NAMALWA (cell line): ENCODE measurements around the gene MPHOSPH10.
"Not testable (repeated sequence)": the region's sequence is repeated elsewhere in the genome, so short reads cannot be mapped to it uniquely, and the experiment has no call there.

Experiments used
- DNase-seq: peaks from one replicate; pipeline ENCODE4 v3.0.0-alpha.2; 2015; ENCODE audit warnings: low spot score

The MPHOSPH10 gene, protein sequence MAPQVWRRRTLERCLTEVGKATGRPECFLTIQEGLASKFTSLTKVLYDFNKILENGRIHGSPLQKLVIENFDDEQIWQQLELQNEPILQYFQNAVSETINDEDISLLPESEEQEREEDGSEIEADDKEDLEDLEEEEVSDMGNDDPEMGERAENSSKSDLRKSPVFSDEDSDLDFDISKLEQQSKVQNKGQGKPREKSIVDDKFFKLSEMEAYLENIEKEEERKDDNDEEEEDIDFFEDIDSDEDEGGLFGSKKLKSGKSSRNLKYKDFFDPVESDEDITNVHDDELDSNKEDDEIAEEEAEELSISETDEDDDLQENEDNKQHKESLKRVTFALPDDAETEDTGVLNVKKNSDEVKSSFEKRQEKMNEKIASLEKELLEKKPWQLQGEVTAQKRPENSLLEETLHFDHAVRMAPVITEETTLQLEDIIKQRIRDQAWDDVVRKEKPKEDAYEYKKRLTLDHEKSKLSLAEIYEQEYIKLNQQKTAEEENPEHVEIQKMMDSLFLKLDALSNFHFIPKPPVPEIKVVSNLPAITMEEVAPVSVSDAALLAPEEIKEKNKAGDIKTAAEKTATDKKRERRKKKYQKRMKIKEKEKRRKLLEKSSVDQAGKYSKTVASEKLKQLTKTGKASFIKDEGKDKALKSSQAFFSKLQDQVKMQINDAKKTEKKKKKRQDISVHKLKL

DNA sequence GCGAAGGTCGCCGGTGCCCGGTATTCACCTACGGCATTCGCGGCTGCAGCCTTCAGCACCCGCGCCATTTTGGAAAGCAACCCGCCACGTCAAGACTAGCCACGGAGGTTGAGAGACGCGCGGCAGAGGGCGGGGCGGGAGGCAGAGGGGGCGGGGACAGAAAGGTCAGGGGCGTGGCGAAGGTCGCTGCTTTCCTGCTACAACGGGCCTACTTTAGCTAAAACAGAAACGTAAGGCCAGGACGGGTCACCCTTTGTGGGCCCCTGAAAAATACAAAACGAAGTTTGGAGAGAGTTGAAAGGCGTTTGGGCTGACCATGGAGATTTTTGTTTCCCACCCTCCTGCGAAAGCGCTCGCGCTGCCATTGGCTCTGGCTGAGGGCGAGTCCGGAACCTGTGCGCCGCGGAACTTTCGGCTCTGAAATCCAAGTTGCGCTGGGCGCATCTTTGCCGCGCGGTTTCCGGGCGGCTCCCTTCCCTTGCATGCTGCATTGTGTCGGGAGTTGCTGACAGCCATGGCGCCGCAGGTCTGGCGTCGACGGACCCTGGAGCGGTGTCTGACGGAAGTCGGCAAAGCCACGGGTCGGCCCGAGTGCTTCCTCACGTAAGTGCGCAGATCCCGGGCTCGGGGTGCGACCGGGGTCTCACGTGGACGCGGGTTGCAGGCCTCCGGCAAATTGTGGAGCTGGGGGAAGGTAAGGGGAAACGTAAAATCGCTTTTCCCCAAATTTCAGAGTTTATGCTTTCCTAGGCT is at the start of gene MPHOSPH10, which contains the start of gene MCEE:
TSS of gene MPHOSPH10 (plus strand) at position 483 of the 753 bp plus-strand sequence. CDS start at position 515, 32 bp downstream.
TSS of gene MCEE (minus strand) at position 78 of the 753 bp plus-strand sequence. CDS start at position 68, 10 bp downstream.
- peak; percentile 94 for DNase-seq

DNA sequence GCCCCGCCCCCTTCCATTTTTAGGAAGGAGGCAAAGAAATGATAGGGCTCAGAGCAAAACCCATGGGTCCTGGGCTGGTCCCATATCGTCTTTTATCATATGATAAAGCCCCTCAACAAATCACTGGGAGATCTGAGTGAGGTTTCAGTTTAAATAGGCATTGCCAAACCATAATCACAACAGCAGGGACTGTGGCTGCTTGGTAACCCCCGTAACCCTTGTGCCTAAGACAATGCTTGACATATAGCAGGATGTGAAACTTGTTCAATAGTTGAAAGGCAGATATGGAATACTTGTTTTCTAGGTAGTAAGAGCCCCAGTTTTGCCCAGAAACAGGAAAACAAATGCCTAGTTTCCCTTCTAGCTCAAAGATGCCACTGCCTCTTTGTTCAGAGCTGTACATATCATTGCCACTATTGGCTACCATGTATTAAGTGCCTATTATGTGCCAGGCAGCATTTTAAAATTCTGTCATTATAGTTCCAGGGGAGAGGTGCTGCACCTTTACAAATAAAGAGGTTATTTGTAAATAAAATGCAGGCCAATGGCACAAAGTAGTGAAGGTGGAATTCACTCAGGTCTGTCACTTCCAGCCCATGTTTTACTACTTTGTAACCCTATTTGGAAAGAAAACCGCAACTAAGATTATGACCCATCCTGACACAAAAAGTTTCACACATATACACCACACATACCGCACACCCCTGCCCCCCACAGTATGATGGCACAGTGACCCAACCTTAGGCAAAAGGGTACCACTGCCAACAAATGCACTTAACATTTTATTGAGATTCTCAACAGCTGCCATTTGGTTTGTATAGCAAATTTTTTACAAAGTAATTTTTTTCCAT is 47.8 kb upstream of the MPHOSPH10 start:
- no peak for DNase-seq

DNA sequence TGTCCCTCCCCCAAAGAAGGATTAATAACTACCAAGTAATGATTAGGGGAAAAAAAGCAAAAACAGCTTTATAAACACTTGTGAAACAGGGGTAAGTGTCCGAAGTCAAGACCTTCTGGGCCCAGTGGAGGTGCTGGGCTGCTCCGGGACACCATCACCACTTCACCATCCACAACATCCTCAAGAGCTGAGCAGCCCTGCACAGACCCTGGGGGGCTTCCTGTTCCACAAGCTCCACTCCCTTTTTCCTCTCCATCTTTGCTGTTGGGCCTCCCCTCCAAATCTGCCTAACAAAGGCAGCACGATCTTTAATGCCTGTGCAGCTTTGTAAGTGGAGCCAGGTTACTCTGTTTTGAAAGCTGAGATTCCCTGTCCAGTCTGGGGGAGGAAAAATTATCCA is 47.1 kb upstream of the MPHOSPH10 start:
- DNase-seq = not testable (repeated sequence)

DNA sequence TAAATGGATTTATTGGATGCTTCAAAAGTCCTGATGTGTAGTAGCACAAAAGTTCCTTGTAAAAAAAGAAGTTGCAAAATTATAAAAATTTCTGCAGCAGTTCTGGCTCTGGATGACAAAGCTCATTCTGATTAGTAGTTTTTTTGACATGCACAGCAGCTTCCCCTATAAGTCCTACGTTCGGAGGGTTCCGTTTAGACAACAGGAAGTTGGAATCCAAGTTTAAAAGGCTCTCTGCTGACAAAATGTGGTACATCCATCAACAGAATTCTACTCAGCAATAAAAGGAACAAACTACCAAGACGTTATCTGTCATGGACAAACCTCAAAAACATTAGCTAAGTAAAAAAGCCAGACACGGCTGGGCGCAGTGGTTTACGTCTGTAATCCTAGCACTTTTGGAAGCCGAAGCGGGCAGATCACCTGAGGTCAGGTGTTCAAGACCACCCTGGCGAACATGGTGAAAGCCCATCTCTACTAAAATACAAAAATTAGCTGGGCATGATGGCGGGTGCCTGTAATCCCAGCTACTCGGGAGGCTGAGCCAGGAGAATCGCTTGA is 46.6 kb upstream of the MPHOSPH10 start:
- not testable (repeated sequence) for DNase-seq

DNA sequence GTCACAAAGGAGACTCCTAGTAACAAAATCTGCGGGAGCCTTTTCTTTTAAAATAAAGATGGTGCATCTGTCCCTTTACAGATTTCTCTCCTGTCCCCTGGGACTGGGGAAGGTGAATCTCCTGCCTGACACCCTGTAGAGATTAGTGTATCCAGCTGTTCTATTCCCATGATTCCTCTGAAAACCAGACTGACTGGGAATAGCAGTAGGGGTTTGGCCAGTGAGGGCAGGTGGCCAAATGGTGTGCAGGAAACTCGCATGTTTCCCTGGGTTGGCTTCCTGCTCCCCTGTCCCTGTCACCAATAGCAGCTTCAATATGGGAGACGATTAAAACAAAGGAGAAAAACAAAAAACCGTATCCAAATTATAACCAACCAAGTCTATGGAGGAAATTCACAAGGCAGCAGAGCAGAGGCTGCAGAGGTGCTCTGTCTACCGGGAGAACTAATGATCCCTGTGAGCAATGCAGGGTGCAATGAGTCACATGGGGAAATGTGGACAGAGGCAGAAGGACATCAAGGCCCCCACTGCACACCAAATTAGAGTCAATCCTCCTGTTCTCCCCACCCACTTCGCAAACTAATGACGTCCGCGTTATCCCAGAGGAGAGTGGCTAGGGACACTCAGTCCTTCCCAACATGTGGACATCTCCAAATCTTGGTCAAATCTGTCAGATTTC is 45.0 kb upstream of the MPHOSPH10 start:
- DNase-seq = not testable (repeated sequence)

DNA sequence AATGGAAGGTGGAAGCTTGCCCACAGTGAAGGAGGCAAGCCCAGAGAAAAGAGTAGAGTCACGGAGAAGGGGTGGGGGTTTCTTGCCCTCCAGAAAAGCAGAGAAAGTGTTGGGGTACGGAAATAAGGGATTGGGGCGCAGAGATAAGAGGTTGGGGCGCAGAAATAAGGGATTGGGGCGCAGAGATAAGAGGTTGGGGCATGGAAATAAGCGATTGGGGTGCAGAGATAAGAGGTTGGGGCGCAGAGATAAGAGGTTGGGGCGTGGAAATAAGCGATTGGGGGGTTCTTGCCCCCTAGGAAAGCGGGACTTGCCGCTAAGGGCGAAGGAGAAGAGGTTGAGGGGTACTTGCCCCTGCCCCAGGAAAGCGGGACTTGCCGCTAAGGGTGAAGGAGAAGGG is 41.0 kb upstream of the MPHOSPH10 start:
- DNase-seq = not testable (repeated sequence)

DNA sequence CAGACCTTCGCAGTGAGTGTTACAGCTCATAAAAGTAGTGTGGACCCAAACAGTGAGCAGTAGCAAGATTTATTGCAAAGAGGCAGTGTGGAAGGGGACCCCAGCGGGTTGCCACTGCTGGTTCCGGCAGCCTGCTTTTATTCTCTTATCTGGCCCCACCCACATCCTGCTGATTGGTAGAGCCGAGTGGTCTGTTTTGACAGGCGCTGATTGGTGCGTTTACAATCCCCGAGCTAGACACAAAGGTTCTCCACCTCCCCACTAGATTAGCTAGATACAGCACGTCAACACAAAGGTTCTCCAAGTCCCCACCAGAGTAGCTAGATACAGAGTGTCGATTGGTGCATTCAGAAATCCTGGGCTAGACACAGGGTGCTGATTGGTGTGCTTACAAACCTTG is 38.6 kb upstream of the MPHOSPH10 start:
- not testable (repeated sequence) for DNase-seq

DNA sequence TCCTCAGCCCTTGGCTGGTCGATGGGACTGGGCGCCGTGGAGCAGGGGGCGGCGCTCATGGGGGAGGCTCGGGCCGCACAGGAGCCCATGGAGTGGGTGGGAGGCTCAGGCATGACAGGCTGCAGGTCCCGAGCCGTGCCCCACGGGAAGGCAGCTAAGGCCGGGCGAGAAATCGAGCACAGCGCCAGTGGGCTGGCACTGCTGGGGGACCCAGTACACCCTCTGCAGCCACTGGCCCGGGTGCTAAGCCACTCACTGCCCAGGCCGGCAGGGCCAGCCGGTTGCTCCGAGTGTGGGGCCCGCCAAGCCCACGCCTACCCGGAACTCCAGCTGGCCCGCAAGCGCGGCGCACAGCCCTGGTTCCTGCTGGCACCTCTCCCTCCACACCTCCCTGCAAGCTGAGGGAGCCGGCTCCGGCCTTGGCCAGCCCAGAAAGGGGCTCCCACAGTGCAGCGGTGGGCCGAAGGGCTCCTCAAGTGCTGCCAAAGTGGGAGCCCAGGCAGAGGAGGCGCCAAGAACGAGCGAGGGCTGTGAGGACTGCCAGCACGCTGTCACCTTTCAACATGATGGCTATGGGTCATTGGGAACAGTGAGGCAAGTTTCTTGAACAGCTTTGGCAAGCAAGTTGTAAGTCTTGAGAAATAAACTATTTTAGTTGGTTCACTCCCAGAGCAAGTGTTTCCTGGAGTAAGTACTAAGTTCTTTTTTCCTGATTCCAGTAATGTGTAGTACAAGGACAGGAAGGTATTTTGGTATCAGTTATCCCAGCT is 37.8 kb upstream of the MPHOSPH10 start:
- not testable (repeated sequence) for DNase-seq

DNA sequence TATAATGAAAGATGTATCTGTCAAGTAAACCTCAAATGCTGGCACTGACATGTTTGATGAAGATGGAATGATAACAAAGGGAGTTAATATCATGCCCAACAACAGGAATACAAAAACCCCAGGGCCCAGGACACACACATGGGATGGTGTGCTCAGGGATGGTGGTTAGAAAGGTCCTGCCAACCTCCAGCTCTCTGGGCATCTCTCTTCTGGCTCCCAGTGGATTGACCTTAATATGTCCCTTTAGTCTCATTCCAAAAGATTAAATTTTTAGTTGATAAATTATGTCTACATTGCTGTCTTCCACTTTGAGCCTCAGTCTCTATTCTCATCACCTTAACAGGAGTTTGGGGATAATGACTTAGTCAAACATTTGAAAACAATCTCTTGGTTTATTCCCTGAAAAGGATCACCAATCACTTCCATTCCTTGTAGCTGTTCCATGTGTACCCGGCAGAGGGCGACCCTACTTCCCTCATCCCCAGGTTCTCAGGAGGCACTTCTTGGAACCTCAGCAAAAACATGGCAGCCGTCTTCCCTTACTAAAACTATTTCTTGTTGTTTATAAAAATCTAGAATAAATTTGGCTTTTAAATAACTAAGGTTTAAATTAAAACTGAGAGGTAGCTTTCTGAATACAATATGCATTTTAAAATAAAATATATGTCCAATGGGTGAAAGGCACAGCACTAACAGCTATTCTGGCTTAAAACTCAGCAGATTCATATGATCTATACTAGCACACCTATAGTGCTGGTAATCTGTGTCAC is 30.1 kb upstream of the MPHOSPH10 start:
- peak; percentile 56 for DNase-seq

DNA sequence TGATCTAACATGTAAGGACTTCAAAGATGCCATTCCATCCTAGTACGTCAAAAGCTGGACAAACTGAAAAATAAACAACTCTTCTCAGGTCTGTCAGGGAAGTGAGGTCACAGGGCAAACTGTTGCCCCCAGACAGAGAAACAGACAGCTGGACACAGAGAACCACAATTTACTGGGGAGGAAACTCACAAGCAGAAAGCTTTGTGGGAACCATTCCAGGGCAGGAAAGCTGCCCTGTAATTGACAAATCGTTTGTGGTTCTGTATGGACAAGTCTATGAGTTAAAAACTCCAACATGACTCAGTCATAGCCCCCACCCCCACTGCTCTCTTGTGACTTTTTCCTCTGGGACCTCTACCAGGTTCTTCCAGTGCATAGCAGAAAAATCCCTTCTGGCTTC is 28.8 kb upstream of the MPHOSPH10 start:
- DNase-seq = no peak

DNA sequence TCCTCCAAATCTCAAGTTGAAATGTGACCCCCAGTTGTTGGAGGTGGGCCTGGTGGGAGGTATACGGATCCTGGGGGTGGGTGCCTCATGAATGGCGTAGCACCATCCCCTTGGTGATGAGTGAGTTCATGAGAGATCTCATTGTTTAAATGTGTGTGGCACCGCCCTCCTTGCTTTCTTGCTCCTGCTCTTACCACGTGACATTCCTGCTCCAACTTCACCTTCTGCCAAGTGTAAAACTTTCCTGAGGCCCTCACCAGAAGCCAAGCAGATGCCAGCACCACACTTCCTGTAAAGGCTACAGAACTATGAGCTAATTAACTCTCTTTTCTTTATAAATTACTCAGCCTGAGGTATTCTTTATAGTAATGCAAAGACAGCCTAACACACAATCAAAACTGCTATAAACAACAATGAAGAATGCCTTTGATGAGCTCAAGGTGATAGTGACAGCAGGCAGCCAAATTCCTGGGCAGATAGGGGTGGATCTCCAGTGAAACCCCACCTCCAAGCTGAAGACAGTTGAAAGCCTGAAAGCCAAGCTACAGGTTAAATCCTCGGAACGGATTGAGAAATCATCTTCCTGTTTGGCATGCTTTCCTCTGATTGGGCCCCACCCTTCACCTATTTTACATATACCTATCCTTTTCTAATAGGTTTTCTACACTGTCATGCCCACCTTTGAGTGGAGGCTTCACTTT is 27.3 kb upstream of the MPHOSPH10 start:
- no peak for DNase-seq

DNA sequence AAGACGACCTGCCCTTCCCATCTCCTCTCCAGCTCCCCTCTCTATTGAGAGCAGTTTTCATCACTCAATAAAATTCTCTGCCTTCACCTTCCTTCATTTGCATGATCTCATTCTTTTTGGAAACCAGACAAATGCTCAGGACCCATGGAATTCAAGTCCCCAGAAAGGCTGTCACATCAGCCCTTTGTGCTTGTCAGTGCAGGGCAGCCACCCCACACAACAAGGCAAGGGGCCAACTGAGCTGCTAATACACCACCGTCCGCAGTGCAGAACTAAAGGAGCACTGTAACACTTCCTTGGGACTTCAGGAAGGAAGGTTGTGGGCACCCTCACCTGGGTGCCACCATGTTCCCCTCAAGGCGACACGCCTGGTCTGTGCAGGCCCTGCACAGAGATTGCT is 26.6 kb upstream of the MPHOSPH10 start:
- DNase-seq = no peak

DNA sequence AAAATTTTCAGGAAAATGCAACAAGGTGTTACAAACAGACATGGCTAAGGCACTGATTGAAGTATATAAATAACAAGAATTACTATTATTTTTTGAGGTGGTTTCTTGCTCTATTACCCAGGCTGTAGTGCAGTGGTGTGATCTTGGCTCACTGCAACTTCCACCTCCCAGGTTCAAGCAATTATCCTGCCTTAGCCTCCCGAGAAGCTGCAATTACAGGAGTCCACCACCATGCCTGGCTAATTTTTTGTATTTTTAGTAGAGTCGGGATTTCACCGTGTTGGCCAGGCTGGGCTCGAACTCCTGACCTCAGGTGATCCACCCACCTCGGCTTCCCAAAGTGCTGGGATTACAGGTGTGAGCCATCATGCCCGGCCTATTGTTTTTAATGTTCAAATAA is 24.0 kb upstream of the MPHOSPH10 start:
- not testable (repeated sequence) for DNase-seq

DNA sequence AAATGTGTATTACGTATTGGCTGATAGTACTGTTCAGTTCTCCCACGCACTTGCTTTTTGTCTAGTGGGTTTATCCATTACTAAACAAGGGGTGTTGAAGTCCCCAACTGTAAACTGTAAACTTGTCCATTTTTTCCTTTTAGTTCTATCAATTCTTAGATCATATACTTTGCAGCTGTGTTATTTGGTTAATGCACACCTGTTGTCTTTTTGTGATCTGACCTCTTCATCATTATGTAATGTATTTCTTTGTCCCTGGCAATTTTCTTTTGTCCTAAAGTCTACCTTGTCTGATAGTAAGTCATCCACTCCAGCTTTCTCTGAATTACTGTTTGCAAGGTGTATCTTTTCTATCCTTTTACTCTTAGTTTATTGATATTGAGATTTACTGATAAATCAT is 22.3 kb upstream of the MPHOSPH10 start:
- no peak for DNase-seq

DNA sequence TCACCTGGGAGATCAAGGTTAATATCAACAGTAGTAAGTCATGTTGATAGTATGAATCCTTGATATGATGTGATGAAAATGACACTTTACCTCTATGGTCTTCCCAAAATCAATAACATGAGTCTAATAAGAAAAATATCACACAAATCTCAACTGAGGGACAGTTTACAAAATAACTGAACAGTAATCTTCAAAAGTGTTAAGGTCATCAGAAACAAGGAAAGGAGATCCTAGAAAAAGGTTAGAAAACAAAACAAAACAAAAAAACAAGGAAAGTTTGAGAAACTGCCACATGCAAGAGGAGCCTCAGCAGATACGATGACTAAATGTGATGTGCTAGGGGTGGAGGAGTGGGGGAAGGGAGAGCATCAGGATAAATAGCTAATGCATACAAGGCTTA is 16.6 kb upstream of the MPHOSPH10 start:
- DNase-seq = no peak

DNA sequence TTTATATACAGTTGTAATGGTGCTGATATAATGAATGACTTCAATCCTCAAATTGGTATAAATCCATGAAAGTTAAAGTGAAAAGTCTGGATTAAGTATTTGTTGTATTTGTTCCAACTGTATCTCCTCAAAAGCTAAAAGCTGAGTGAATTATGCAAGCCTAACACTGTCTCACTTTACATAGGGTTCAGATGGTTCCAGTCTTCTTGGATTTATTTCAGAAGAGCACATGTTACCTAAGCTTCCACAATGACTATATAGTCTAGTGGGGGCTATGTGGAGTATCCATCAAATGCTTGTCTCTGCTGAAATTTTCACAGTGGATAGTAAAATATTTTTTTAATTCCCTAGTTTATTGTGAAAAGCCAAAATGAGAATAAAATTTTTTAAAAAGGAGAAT is 13.4 kb upstream of the MPHOSPH10 start:
- DNase-seq = no peak

DNA sequence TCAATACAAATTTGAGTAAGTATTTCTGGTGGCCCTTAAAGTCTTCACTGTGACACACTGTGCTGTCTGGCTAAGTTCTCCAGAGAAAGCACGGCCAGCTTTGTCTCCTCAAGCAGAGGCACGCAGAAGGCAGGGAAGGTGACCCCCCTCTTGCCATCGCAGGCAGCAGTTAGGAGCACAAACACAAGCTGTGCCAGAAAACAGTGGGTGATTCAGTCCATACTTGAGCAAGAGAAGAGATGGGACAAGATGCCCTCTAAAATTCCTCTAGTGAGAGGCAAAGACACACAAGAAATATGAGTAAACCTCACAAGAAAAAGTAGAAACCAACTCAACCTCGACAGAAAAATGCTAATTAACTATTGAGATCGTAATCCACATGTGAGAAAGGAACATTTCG is 10.2 kb upstream of the MPHOSPH10 start:
- DNase-seq = no peak

DNA sequence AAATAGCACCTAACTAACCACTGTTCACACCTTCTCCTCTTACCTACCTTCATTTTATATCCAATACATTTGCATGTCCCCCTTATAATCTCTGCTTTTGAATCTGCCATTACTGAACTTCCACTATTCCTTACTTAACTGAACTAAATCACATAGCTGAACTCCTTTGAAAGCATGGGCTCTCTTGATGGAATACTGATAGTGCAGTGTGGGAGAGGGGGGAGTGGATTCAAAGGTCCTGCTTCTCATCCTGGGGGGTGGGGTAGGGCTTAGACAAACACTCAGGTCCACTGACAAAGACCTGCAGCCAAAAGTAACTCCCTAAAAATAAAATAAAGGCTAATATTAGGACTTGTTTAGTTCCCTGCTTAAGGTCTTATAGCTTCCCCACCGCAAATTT is 9.0 kb upstream of the MPHOSPH10 start:
- DNase-seq = no peak
